ENCODE data around the gene WWC2.

Gene WWC2

GRCh38 chr4:183352546-183352945 lies 253.5 kb downstream of the WWC2 start:
- H3K9ac ChIP-seq (ENCODE audit: low read depth, low read length): no peak overlapping the region
- no peaks in the 10 kb centered on the region for H3K4me1 ChIP-seq (ENCODE audit: insufficient read depth, low read length)
- H3K9me3 ChIP-seq (ENCODE audit: control insufficient read depth, insufficient read depth, low read length): no peaks in the 10 kb centered on the region
- no peaks in the 10 kb centered on the region for H3K36me3 ChIP-seq (ENCODE audit: insufficient read depth, low read length)

GRCh38 chr4:183353557-183353956 lies 254.5 kb downstream of the WWC2 start:
- Histone ChIP-seq H3K9me3 (ENCODE audit: control insufficient read depth, insufficient read depth, low read length) (no peaks in the 10 kb centered on the region), H3K4me1 (ENCODE audit: insufficient read depth, low read length) (no peaks in the 10 kb centered on the region), H3K36me3 (ENCODE audit: insufficient read depth, low read length) (no peaks in the 10 kb centered on the region), H3K9ac (ENCODE audit: low read depth, low read length) (no peak overlapping the region)

GRCh38 chr4:183354219-183354618 lies 255.2 kb downstream of the WWC2 start:
- H3K36me3 ChIP-seq (ENCODE audit: insufficient read depth, low read length): no peaks in the 10 kb centered on the region
- no peak overlapping the region for H3K9ac ChIP-seq (ENCODE audit: low read depth, low read length)
- H3K9me3 ChIP-seq (ENCODE audit: control insufficient read depth, insufficient read depth, low read length): no peaks in the 10 kb centered on the region
- no peaks in the 10 kb centered on the region for H3K4me1 ChIP-seq (ENCODE audit: insufficient read depth, low read length)

- H3K9ac ChIP-seq (ENCODE audit: low read depth, low read length): no peak overlapping the region
- no peaks in the 10 kb centered on the region for H3K36me3 ChIP-seq (ENCODE audit: insufficient read depth, low read length)
- no peaks in the 10 kb centered on the region for H3K4me1 ChIP-seq (ENCODE audit: insufficient read depth, low read length)
- H3K9me3 ChIP-seq (ENCODE audit: control insufficient read depth, insufficient read depth, low read length): no peaks in the 10 kb centered on the region
Measured at GRCh38 chr4:183355405-183355804, 256.3 kb downstream of the WWC2 start.

- H3K4me1 ChIP-seq (ENCODE audit: insufficient read depth, low read length): no peaks in the 10 kb centered on the region
Measured at GRCh38 chr4:183356173-183356830, 257.2 kb downstream of the WWC2 start.

GRCh38 chr4:183356931-183357675 lies 258.0 kb downstream of the WWC2 start:
- no peaks in the 10 kb centered on the region for H3K4me1 ChIP-seq (ENCODE audit: insufficient read depth, low read length)
- H3K36me3 ChIP-seq (ENCODE audit: insufficient read depth, low read length): no peaks in the 10 kb centered on the region
- H3K9ac ChIP-seq (ENCODE audit: low read depth, low read length): no peak overlapping the region
- H3K9me3 ChIP-seq (ENCODE audit: control insufficient read depth, insufficient read depth, low read length): no peaks in the 10 kb centered on the region

More at GRCh38 chr4:183356173-183356830, 257.2 kb downstream of the WWC2 start:
- H3K9ac ChIP-seq (ENCODE audit: low read depth, low read length): no peak overlapping the region
- no peaks in the 10 kb centered on the region for H3K9me3 ChIP-seq (ENCODE audit: control insufficient read depth, insufficient read depth, low read length)
- no peaks in the 10 kb centered on the region for H3K36me3 ChIP-seq (ENCODE audit: insufficient read depth, low read length)

GRCh38 chr4:183358215-183358755 lies 259.2 kb downstream of the WWC2 start:
- no peaks in the 10 kb centered on the region for H3K4me1 ChIP-seq (ENCODE audit: insufficient read depth, low read length)
- no peaks in the 10 kb centered on the region for H3K36me3 ChIP-seq (ENCODE audit: insufficient read depth, low read length)
- H3K9ac ChIP-seq (ENCODE audit: low read depth, low read length): no peak overlapping the region
- H3K9me3 ChIP-seq (ENCODE audit: control insufficient read depth, insufficient read depth, low read length): no peaks in the 10 kb centered on the region

GRCh38 chr4:183360161-183360919 lies 261.3 kb downstream of the WWC2 start:
- no peaks in the 10 kb centered on the region for H3K9me3 ChIP-seq (ENCODE audit: control insufficient read depth, insufficient read depth, low read length)
- no peaks in the 10 kb centered on the region for H3K36me3 ChIP-seq (ENCODE audit: insufficient read depth, low read length)
- H3K9ac ChIP-seq (ENCODE audit: low read depth, low read length): no peak overlapping the region
- H3K4me1 ChIP-seq (ENCODE audit: insufficient read depth, low read length): no peaks in the 10 kb centered on the region; the same call in 1 of the 2 replicates

GRCh38 chr4:183362036-183362435 lies 263.0 kb downstream of the WWC2 start:
- H3K36me3 ChIP-seq (ENCODE audit: insufficient read depth, low read length): no peaks in the 10 kb centered on the region

GRCh38 chr4:183362916-183363542 lies 264.0 kb downstream of the WWC2 start:
- Histone ChIP-seq H3K9me3 (ENCODE audit: control insufficient read depth, insufficient read depth, low read length) (no peaks in the 10 kb centered on the region), H3K9ac (ENCODE audit: low read depth, low read length) (no peak overlapping the region), H3K36me3 (ENCODE audit: insufficient read depth, low read length) (no peaks in the 10 kb centered on the region), H3K4me1 (ENCODE audit: insufficient read depth, low read length) (no peaks in the 10 kb centered on the region; the same call in 1 of the 2 replicates)

More at GRCh38 chr4:183362036-183362435, 263.0 kb downstream of the WWC2 start:
- H3K4me1 ChIP-seq (ENCODE audit: insufficient read depth, low read length): no peaks in the 10 kb centered on the region; the same call in 1 of the 2 replicates
- no peaks in the 10 kb centered on the region for H3K9me3 ChIP-seq (ENCODE audit: control insufficient read depth, insufficient read depth, low read length)
- no peak overlapping the region for H3K9ac ChIP-seq (ENCODE audit: low read depth, low read length)

GRCh38 chr4:183364025-183364424 lies 265.0 kb downstream of the WWC2 start:
- H3K9me3 ChIP-seq (ENCODE audit: control insufficient read depth, insufficient read depth, low read length): no peaks in the 10 kb centered on the region
- no peaks in the 10 kb centered on the region; the same call in 1 of the 2 replicates for H3K4me1 ChIP-seq (ENCODE audit: insufficient read depth, low read length)
- no peaks in the 10 kb centered on the region for H3K36me3 ChIP-seq (ENCODE audit: insufficient read depth, low read length)
- H3K9ac ChIP-seq (ENCODE audit: low read depth, low read length): no peak overlapping the region

- no peaks in the 10 kb centered on the region for H3K9me3 ChIP-seq (ENCODE audit: control insufficient read depth, insufficient read depth, low read length)
- no peak overlapping the region for H3K9ac ChIP-seq (ENCODE audit: low read depth, low read length)
- H3K36me3 ChIP-seq (ENCODE audit: insufficient read depth, low read length): no peaks in the 10 kb centered on the region
- H3K4me1 ChIP-seq (ENCODE audit: insufficient read depth, low read length): no peaks in the 10 kb centered on the region; the same call in 1 of the 2 replicates
Measured at GRCh38 chr4:183366206-183366835, 267.3 kb downstream of the WWC2 start.

- Histone ChIP-seq H3K9ac (ENCODE audit: low read depth, low read length) (no peak overlapping the region), H3K4me1 (ENCODE audit: insufficient read depth, low read length) (no peaks in the 10 kb centered on the region; the same call in 1 of the 2 replicates), H3K9me3 (ENCODE audit: control insufficient read depth, insufficient read depth, low read length) (peaks cover 4% of the 10 kb centered on the region), H3K36me3 (ENCODE audit: insufficient read depth, low read length) (no peaks in the 10 kb centered on the region)
Measured at GRCh38 chr4:183369073-183369472, 270.0 kb downstream of the WWC2 start.
